NCI-H69 (cell line): ENCODE data around the gene SCN2A.

Experiments
- DNase-seq: peaks from one replicate; lab custom pipeline; 2025; lab: John Stamatoyannopoulos, UW

SCN2A gene

GRCh38 chr2:165239230-165239629 is at the start of gene SCN2A:
Gene SCN2A (plus strand): TSS chr2:165239414. CDS start chr2:165295824, 56,410 bp downstream.
- no peak for DNase-seq

- no peak for DNase-seq
Observed at GRCh38 chr2:165191096-165191728, 48.0 kb upstream of the SCN2A start.

GRCh38 chr2:165192729-165193128 is 46.5 kb upstream of the SCN2A start:
- no peak for DNase-seq

GRCh38 chr2:165193178-165193777 is 45.9 kb upstream of the SCN2A start:
- no peak for DNase-seq

GRCh38 chr2:165196411-165196810 is 42.8 kb upstream of the SCN2A start:
- DNase-seq = no peak

GRCh38 chr2:165197346-165197745 is 41.9 kb upstream of the SCN2A start:
- no peak for DNase-seq

- no peak for DNase-seq
Observed at GRCh38 chr2:165198181-165198580, 41.0 kb upstream of the SCN2A start.

- DNase-seq = no peak
Observed at GRCh38 chr2:165202239-165202638, 37.0 kb upstream of the SCN2A start.

- DNase-seq = no peak
Observed at GRCh38 chr2:165203689-165204559, 35.3 kb upstream of the SCN2A start, which contains the start of gene SCN3A. Gene SCN3A (minus strand): TSS chr2:165204050. CDS start chr2:165176394, 27,656 bp downstream.

GRCh38 chr2:165205865-165206264 is 33.3 kb upstream of the SCN2A start:
- DNase-seq = no peak

- no peak for DNase-seq
Observed at GRCh38 chr2:165208094-165208493, 31.1 kb upstream of the SCN2A start.

- DNase-seq = no peak
Observed at GRCh38 chr2:165214093-165214492, 25.1 kb upstream of the SCN2A start.

GRCh38 chr2:165219481-165219880 is 19.7 kb upstream of the SCN2A start:
- DNase-seq = no peak

- no peak for DNase-seq
Observed at GRCh38 chr2:165224941-165225340, 14.3 kb upstream of the SCN2A start.

- DNase-seq = no peak
Observed at GRCh38 chr2:165227571-165227970, 11.6 kb upstream of the SCN2A start.

- DNase-seq = no peak
Observed at GRCh38 chr2:165237056-165237455, 2.2 kb upstream of the SCN2A start.

- no peak for DNase-seq
Observed at GRCh38 chr2:165238295-165238694, 919 bp upstream of the SCN2A start.

GRCh38 chr2:165239856-165240515 is 772 bp downstream of the SCN2A start:
- DNase-seq = no peak

- no peak for DNase-seq
Observed at GRCh38 chr2:165240916-165241315, 1.7 kb downstream of the SCN2A start.

- DNase-seq = no peak
Observed at GRCh38 chr2:165245081-165245793, 6.0 kb downstream of the SCN2A start.

GRCh38 chr2:165248238-165248637 is 9.0 kb downstream of the SCN2A start:
- DNase-seq = no peak

GRCh38 chr2:165251366-165251765 is 12.2 kb downstream of the SCN2A start:
- no peak for DNase-seq
